ENCODE data around the gene PSMD14.

The PSMD14 gene

DNA sequence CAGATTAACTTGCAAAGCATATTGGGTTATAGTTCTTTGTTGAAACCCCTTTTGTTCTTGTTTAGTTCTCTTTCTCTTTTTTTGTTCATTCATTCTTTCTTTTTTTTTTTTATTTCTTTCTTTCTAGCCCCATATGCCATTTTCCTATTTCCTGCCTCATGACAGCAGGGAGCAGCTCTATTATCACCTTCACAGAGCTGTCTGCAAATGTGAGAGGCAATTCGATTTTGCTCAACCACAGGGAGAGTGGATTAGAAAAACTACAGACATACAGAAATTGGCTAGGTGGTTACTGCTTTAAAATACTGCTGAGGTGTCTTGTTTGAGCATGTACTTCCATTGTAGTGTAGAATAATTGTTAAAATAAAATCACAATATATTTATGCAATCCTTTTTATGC lies 63.6 kb downstream of the PSMD14 start:
- Histone ChIP-seq H3K4me1 (ENCODE audit: insufficient read depth, insufficient read length) (no peaks in the 10 kb centered on the region), H3K36me3 (ENCODE audit: insufficient read depth, insufficient read length, low read length) (peaks cover 52% of the 10 kb centered on the region), H3K4me3 (ENCODE audit: insufficient read length, low read depth) (no peak overlapping the region), H3K9ac (ENCODE audit: insufficient read length, low read depth) (no peak overlapping the region), H3K9me3 (ENCODE audit: insufficient read depth, low read length) (no peaks in the 10 kb centered on the region), H3K27me3 (ENCODE audit: insufficient read depth, insufficient read length) (no peaks in the 10 kb centered on the region)
- no peak for DNase-seq (ENCODE audit: low read depth, low spot score)
- no peak for TF ChIP-seq SUZ12 (IDR thresholded peaks at IDR 0.05; ENCODE audit: extremely low read depth, insufficient read depth, insufficient read length)
- TF ChIP-seq ZNF274 (IDR thresholded peaks at IDR 0.05; ENCODE audit: low read depth, low read length), result no peak
- no peak for TF ChIP-seq YY1 (IDR thresholded peaks at IDR 0.05; ENCODE audit: insufficient read depth, insufficient read length)

DNA sequence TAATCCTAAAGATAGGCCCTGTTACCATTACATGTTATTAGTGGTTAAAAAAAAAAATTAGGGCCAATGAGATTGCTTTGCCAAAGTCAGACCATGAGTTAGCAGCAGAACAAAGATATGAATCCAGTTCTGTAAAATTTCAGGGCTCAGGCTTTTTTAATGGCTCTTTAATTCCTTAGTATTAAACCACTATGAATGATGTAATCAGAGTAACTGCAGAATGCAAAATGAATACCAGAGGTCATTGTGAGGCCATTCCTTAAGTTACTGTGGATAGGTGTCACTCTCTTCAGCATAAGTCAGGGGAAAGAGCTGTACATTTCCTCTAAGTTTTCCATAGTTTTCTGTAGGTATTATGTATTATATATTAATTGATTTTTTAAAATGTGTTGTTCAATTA lies 65.7 kb downstream of the PSMD14 start:
- Histone ChIP-seq H3K4me3 (ENCODE audit: insufficient read length, low read depth) (no peak overlapping the region), H3K9ac (ENCODE audit: insufficient read length, low read depth) (no peak overlapping the region), H3K4me1 (ENCODE audit: insufficient read depth, insufficient read length) (no peaks in the 10 kb centered on the region), H3K27me3 (ENCODE audit: insufficient read depth, insufficient read length) (no peaks in the 10 kb centered on the region), H3K9me3 (ENCODE audit: insufficient read depth, low read length) (no peaks in the 10 kb centered on the region), H3K36me3 (ENCODE audit: insufficient read depth, insufficient read length, low read length) (peaks cover 49% of the 10 kb centered on the region)
- TF ChIP-seq YY1 (IDR thresholded peaks at IDR 0.05; ENCODE audit: insufficient read depth, insufficient read length) (no peak), ZNF274 (IDR thresholded peaks at IDR 0.05; ENCODE audit: low read depth, low read length) (no peak), SUZ12 (IDR thresholded peaks at IDR 0.05; ENCODE audit: extremely low read depth, insufficient read depth, insufficient read length) (no peak)
- DNase-seq (ENCODE audit: low read depth, low spot score), result no peak

DNA sequence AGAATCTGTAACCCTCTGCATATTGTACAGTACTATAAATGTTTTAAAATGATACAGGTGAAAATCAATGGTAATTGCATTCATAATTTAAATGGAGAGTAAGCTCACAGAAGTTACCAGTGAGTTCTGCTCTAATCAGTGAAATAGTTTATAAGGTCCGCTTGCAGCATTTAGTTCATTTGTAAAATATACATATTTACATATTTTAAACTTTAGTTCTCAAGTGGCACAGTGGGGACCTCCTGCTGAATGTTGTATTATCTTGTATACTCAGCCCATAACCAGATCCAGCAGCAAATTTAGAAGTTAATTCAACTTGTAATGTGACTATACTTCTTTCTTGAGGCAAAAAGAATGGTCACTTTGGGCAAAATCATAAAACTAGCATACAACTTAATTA lies 66.2 kb downstream of the PSMD14 start:
- Histone ChIP-seq H3K4me1 (ENCODE audit: insufficient read depth, insufficient read length) (no peaks in the 10 kb centered on the region), H3K36me3 (ENCODE audit: insufficient read depth, insufficient read length, low read length) (peaks cover 51% of the 10 kb centered on the region), H3K9ac (ENCODE audit: insufficient read length, low read depth) (no peak overlapping the region), H3K27me3 (ENCODE audit: insufficient read depth, insufficient read length) (no peaks in the 10 kb centered on the region), H3K9me3 (ENCODE audit: insufficient read depth, low read length) (no peaks in the 10 kb centered on the region), H3K4me3 (ENCODE audit: insufficient read length, low read depth) (no peak overlapping the region)
- DNase-seq (ENCODE audit: low read depth, low spot score), result no peak
- TF ChIP-seq ZNF274 (IDR thresholded peaks at IDR 0.05; ENCODE audit: low read depth, low read length) (no peak), SUZ12 (IDR thresholded peaks at IDR 0.05; ENCODE audit: extremely low read depth, insufficient read depth, insufficient read length) (no peak), YY1 (IDR thresholded peaks at IDR 0.05; ENCODE audit: insufficient read depth, insufficient read length) (no peak)

DNA sequence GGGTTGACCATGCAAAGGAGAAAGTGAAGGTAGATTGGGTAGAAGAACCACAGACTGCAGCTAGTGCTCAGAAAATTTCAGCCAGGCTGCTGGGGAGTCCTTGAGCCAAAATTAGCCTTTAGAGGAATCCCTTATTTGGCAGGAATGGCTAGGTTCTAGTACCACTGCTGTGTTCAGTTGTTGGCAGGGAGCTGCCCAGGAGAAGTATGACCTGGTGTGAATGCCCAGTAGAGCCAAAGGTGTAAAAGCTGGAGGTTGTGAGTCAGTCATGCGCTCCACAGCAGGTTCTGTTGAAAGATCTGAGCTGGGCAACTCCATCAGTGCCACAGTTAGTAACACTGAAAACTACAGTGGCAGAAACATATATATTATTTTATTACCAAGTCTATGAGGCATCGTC lies 71.5 kb downstream of the PSMD14 start:
- DNase-seq (ENCODE audit: low read depth, low spot score), result no peak

DNA sequence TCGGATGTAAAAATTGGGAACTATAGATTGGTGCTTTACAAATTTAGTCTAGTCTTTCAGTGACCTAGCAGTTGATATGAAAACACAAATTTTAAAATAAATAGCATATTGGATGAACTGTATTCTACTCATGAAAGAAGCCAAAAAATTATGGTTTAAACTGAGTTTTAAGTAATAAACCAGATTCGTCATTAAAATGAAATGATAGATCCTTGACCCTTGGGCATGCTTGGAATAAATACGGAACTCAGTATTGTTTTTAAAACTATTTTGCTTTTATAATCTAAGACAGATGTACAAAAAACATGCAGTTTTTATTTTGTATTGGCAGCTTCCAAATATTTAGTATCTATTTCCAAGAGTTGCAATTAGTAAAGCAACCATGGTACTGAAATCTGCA lies 73.3 kb downstream of the PSMD14 start:
- Histone ChIP-seq H3K9ac (ENCODE audit: insufficient read length, low read depth) (no peak overlapping the region), H3K27me3 (ENCODE audit: insufficient read depth, insufficient read length) (no peaks in the 10 kb centered on the region), H3K9me3 (ENCODE audit: insufficient read depth, low read length) (no peaks in the 10 kb centered on the region), H3K4me1 (ENCODE audit: insufficient read depth, insufficient read length) (no peaks in the 10 kb centered on the region), H3K36me3 (ENCODE audit: insufficient read depth, insufficient read length, low read length) (peaks cover 27% of the 10 kb centered on the region), H3K4me3 (ENCODE audit: insufficient read length, low read depth) (no peak overlapping the region)
- TF ChIP-seq ZNF274 (IDR thresholded peaks at IDR 0.05; ENCODE audit: low read depth, low read length) (no peak), SUZ12 (IDR thresholded peaks at IDR 0.05; ENCODE audit: extremely low read depth, insufficient read depth, insufficient read length) (no peak), YY1 (IDR thresholded peaks at IDR 0.05; ENCODE audit: insufficient read depth, insufficient read length) (no peak)
- no peak for DNase-seq (ENCODE audit: low read depth, low spot score)

More for the DNA sequence above, 71.5 kb downstream of the PSMD14 start:
- Histone ChIP-seq H3K4me3 (ENCODE audit: insufficient read length, low read depth) (no peak overlapping the region), H3K4me1 (ENCODE audit: insufficient read depth, insufficient read length) (no peaks in the 10 kb centered on the region), H3K9ac (ENCODE audit: insufficient read length, low read depth) (no peak overlapping the region), H3K36me3 (ENCODE audit: insufficient read depth, insufficient read length, low read length) (peaks cover 29% of the 10 kb centered on the region), H3K9me3 (ENCODE audit: insufficient read depth, low read length) (no peaks in the 10 kb centered on the region), H3K27me3 (ENCODE audit: insufficient read depth, insufficient read length) (no peaks in the 10 kb centered on the region)
- TF ChIP-seq ZNF274 (IDR thresholded peaks at IDR 0.05; ENCODE audit: low read depth, low read length) (no peak), SUZ12 (IDR thresholded peaks at IDR 0.05; ENCODE audit: extremely low read depth, insufficient read depth, insufficient read length) (no peak), YY1 (IDR thresholded peaks at IDR 0.05; ENCODE audit: insufficient read depth, insufficient read length) (no peak)

DNA sequence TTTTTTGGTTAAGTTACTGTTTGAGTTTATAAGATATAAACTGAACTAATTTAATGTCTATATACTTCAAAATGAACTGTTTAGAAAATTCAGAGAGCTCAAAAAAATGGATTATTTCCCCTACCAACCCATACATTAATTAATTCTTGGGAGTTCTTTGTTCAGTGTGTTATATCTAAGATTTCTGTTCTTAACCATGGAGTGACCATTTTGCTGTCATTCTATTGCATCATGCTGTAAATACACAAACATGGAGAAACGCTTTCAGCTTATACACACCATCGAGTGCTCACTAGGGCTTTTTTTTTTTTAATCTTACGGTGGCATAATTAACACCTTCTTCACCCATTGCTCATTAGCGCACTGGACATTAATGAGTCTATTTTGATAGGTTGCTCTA lies 74.5 kb downstream of the PSMD14 start:
- Histone ChIP-seq H3K9ac (ENCODE audit: insufficient read length, low read depth) (no peak overlapping the region), H3K27me3 (ENCODE audit: insufficient read depth, insufficient read length) (no peaks in the 10 kb centered on the region), H3K4me3 (ENCODE audit: insufficient read length, low read depth) (no peak overlapping the region), H3K9me3 (ENCODE audit: insufficient read depth, low read length) (no peaks in the 10 kb centered on the region), H3K36me3 (ENCODE audit: insufficient read depth, insufficient read length, low read length) (peaks cover 29% of the 10 kb centered on the region), H3K4me1 (ENCODE audit: insufficient read depth, insufficient read length) (no peaks in the 10 kb centered on the region)
- TF ChIP-seq ZNF274 (IDR thresholded peaks at IDR 0.05; ENCODE audit: low read depth, low read length) (no peak), SUZ12 (IDR thresholded peaks at IDR 0.05; ENCODE audit: extremely low read depth, insufficient read depth, insufficient read length) (no peak), YY1 (IDR thresholded peaks at IDR 0.05; ENCODE audit: insufficient read depth, insufficient read length) (no peak)
- DNase-seq (ENCODE audit: low read depth, low spot score), result no peak

DNA sequence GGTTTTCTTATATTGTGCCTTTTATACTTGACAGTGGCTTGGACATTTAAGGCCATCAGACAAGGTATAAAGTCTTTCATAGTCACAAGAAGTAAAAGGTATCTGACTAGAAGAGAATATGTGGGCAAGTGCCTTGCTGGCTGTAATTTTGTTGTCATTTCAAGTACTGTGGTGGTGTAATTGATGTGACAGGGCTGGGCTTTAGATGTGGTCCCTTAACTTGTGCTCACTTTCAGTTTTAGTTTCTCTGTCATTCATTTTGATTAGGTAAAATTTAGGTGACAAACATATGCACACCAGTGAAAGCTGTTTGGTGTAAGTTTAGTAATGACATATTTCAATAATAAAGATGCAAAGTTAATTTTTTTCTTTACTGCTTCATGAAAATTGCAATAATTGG lies 76.6 kb downstream of the PSMD14 start:
- Histone ChIP-seq H3K36me3 (ENCODE audit: insufficient read depth, insufficient read length, low read length) (peaks cover 24% of the 10 kb centered on the region), H3K4me1 (ENCODE audit: insufficient read depth, insufficient read length) (no peaks in the 10 kb centered on the region), H3K9ac (ENCODE audit: insufficient read length, low read depth) (no peak overlapping the region), H3K27me3 (ENCODE audit: insufficient read depth, insufficient read length) (no peaks in the 10 kb centered on the region), H3K9me3 (ENCODE audit: insufficient read depth, low read length) (no peaks in the 10 kb centered on the region), H3K4me3 (ENCODE audit: insufficient read length, low read depth) (no peak overlapping the region)
- DNase-seq (ENCODE audit: low read depth, low spot score), result no peak
- no peak for TF ChIP-seq SUZ12 (IDR thresholded peaks at IDR 0.05; ENCODE audit: extremely low read depth, insufficient read depth, insufficient read length)
- no peak for TF ChIP-seq YY1 (IDR thresholded peaks at IDR 0.05; ENCODE audit: insufficient read depth, insufficient read length)
- TF ChIP-seq ZNF274 (IDR thresholded peaks at IDR 0.05; ENCODE audit: low read depth, low read length), result no peak

Data from NT2/D1 (cell line).